ENCODE results near the gene BAIAP2.

BAIAP2 gene

DNA sequence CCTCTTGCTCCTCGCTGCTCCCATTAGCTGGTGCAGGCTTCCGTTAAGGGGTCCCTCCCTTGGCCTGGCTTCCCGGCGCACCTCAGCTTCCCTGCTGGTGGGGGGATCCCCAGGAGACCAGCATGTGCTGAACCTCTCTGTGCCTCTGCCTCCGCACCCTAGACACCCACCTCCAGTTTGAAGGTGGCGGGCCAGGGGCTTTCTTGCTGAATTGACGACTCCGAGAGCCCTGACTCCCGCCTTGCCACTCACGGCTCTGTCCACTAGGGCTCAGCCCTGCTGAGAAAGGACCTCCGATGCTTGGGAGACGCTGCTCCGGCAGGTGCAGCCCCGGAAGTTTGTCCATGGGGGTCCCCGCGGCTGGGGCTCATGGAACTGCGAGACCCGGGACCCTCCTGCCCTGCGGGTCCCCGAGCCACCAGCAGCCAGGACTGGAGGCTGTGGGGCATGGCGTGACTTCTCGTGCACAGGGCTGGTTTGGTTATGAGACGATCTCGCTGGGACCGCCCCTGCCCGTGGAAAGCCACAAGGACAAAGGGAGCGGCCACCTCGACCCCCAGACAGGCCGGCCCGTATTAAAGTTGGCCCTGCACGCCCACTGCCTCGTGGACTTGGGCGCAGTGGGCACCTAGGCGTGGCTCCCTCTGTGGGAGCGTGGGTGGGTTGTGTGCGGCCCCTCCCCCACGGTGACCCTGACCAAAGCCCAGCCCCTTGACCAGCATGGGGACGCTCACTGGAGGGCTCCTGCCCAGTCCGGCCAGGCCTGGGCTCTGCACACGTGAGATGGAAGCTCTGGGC, 35.2 kb upstream of the BAIAP2 start:
- Histone ChIP-seq H3K27ac (no peak overlapping the region), H3K4me2 (no peak overlapping the region), H3K36me3 (peaks cover 53 to 61% (median 57%) of the 10 kb centered on the region in 11 experiments), H3K4me1 (peaks cover 0 to 6% (median 3%) of the 10 kb centered on the region in 10 experiments; a peak in 6 of 20 replicates), H3K9ac (no peak overlapping the region), H3K4me3 (no peak overlapping the region), H3K27me3 (peaks cover 43 to 49% (median 46%) of the 10 kb centered on the region in 11 experiments), H3K9me3 (replicated peaks in 1 of 11) (no peaks in the 10 kb centered on the region), H4K20me1 (peaks cover 3 to 92% (median 60%) of the 10 kb centered on the region in 11 experiments; a peak in 18 of 22 replicates)
- no peak for TF ChIP-seq Cebpa-rat (IDR thresholded peaks at IDR 0.05)

DNA sequence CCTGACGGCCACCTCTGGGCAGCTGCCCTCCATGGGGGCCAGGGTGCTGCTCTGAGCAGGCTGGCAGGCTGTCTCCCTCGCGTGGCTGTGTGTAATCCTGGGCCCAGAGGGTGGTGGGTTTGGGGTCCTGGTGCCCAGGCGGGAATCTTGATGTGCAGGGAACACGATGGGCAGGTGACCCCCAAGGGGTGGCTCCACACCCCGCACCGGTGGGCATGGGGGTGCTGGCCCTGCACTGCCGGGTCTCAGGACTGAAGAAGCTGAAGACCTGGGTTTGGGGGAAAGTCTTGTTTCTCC, 34.7 kb upstream of the BAIAP2 start:
- no peaks in the 10 kb centered on the region for H3K9me3 ChIP-seq (replicated peaks in 1 of 11)
- no peak for TF ChIP-seq Cebpa-rat (IDR thresholded peaks at IDR 0.05)
- no peak overlapping the region for H3K27ac ChIP-seq
- peaks cover 3 to 89% (median 58%) of the 10 kb centered on the region in 11 experiments; a peak in 18 of 22 replicates for H4K20me1 ChIP-seq
- H3K36me3 ChIP-seq = peaks cover 49 to 57% (median 52%) of the 10 kb centered on the region in 11 experiments
- H3K9ac ChIP-seq = no peak overlapping the region
- H3K4me1 ChIP-seq = peaks cover 0 to 6% (median 3%) of the 10 kb centered on the region in 10 experiments; a peak in 6 of 20 replicates
- H3K4me2 ChIP-seq = no peak overlapping the region
- peaks cover 49 to 54% (median 52%) of the 10 kb centered on the region in 11 experiments for H3K27me3 ChIP-seq
- no peak overlapping the region for H3K4me3 ChIP-seq

DNA sequence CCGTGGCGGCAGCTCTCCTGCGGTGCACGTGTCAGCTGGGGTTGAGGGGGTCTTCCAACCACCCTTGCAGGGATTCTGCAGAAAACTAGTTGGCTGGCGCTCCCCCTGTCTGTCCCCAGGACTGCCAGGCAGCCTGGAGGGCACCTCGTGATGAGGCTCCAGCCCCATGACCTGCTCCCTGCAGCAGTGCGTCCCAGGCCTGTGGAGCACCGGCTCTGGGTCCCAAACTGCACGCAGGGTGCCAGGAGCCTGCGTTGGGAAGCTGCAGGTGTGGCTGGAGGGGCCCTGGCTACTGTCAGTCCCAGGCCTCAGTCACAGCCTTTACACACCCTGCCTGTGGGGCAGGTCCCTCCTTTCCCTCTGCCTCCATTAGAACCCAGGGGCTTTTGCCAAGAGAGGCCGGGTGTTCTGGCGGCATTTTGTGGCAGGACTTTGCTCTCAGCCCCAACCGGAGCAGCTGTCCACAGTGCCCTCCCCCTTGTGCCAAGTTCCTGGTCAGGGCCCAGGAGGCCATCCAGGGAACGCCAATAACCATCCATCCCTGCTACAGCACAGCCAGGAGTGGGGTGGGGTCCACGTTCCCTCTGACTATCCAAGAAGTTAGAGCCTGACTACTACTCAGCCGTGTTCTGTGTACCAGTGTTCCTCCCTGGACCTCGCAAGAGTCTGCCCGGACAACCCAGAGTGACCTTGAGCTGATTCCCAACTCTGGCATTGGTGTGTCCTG, 34.2 kb upstream of the BAIAP2 start:
- no peak overlapping the region for H3K27ac ChIP-seq
- peaks cover 3 to 86% (median 57%) of the 10 kb centered on the region in 11 experiments; a peak in 18 of 22 replicates for H4K20me1 ChIP-seq
- peaks cover 44 to 52% (median 47%) of the 10 kb centered on the region in 11 experiments for H3K36me3 ChIP-seq
- no peak overlapping the region for H3K9ac ChIP-seq
- no peak for TF ChIP-seq Cebpa-rat (IDR thresholded peaks at IDR 0.05)
- peaks cover 0 to 6% (median 3%) of the 10 kb centered on the region in 10 experiments; a peak in 6 of 20 replicates for H3K4me1 ChIP-seq
- peaks cover 54 to 60% (median 57%) of the 10 kb centered on the region in 11 experiments for H3K27me3 ChIP-seq
- no peaks in the 10 kb centered on the region for H3K9me3 ChIP-seq (replicated peaks in 1 of 11)
- no peak overlapping the region for H3K4me2 ChIP-seq
- H3K4me3 ChIP-seq = no peak overlapping the region

DNA sequence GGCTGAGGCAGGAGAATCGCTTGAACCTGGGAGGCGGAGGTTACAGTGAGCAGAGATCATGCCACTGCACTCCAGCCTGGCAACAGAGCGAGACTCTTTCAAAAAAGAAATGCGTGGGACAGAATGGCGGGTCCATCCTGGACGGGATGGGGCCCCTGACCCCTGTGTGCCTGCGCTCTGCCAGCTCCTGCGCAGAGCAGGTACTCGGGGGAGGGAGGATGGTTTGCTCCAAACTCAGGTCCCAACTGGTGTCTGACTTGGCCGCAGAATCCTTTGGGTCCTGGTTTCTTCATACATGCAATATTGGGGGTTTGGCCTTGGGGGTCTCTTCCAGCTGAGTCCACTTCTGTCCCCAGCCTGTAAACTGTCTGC, 33.0 kb upstream of the BAIAP2 start:
- Histone ChIP-seq H3K4me1 (peaks cover 0 to 6% (median 3%) of the 10 kb centered on the region in 10 experiments; a peak in 6 of 20 replicates), H4K20me1 (peaks cover 3 to 90% (median 57%) of the 10 kb centered on the region in 11 experiments; a peak in 18 of 22 replicates), H3K36me3 (peaks cover 31 to 40% (median 35%) of the 10 kb centered on the region in 11 experiments), H3K27me3 (peaks cover 66 to 71% (median 69%) of the 10 kb centered on the region in 11 experiments), H3K4me2 (no peak overlapping the region), H3K9ac (no peak overlapping the region), H3K4me3 (no peak overlapping the region), H3K9me3 (replicated peaks in 1 of 11) (no peaks in the 10 kb centered on the region), H3K27ac (no peak overlapping the region)
- TF ChIP-seq Cebpa-rat (IDR thresholded peaks at IDR 0.05) = no peak

DNA sequence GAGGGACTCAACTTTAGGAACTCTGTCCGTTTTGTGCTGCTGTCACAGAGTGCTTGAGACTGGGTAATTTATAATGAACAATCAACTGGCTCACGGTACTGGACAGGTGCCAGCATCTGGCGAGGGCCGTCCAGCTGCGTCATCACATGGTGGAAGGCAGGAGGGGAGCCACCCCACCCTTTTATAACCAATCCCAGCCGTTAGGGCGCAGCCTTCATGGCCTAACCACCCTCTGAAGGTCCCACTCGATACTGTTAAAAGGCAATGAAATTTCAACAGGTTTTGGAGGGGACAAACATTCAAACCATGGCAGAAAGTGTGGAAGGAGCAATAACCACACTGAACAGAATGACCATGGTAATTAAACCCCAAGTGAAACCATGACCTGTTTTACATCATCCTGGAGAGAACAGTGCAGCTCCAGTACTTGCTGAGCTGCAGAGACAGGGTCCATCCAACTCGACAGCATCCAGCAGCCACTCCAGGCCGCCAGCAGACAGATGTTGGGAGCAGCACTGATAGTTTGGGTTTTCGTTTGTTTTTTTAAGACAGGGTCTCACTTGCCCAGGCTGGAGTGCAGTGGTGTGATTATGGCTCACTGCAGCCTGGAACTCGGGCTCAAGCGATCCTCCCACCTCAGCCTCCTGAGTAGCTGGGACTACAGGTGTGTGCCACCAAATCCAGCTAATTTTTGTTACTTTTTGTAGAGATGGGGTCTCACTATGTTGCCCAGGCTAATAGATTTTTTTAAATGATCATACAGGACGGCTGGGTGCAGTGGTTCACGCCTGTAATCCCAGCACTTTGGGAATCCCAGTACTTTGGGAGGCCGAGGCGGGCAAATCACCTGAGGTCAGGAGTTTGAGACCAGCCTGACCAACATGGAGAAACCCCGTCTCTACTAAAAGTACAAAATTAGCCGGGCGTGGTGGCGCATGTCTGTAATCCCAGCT, 32.3 kb upstream of the BAIAP2 start:
- no peak overlapping the region for H3K4me2 ChIP-seq
- H3K27me3 ChIP-seq = peaks cover 67 to 77% (median 74%) of the 10 kb centered on the region in 11 experiments

DNA sequence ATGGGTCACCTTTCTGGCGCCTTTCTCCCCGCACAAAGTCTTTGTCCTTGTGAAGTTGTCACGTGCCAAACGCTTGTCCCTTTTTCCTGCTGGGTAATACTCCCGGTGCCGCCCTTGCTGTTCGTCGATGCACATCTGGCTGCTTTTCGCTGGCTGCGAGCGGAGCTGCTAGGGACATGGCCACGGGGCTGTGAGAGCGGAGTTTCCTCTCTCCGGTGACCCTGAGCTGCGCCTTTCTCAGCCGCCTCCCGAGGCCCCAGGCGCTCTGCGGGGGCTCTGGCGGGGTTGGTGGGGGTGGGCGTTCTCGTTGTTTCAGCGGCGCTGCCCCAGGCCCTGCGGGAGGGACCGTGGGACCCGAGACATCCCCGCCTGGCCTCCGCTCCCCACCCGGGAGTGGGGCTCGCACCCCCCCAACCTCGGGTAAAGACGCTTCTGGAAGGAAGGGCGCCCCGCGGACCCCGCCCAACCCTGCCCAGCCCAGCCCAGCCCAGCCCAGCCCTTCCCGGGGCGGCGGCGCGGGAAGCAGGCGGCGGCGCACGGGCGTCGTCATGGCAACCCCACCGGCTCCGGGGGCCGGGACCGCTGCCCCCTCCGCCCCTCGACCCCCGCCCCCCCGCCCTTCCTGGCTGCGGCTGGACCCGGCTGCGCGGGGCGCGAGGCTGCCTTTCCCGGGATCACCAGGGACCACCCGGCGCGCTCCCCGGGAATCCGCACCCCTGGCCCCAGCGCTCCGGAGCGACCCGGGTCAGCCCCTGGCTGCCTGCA, 31.1 kb upstream of the BAIAP2 start:
- peaks cover 67 to 86% (median 78%) of the 10 kb centered on the region in 11 experiments for H3K27me3 ChIP-seq
- no peak overlapping the region for H3K9ac ChIP-seq
- H3K36me3 ChIP-seq = peaks cover 14 to 21% (median 16%) of the 10 kb centered on the region in 11 experiments
- H3K4me2 ChIP-seq = peak overlapping the region in 7 of 11 experiments; percentile 28 to 61 (median 52); a peak in 8 of 22 replicates
- peaks cover 0 to 7% (median 5%) of the 10 kb centered on the region in 10 experiments; a peak in 13 of 20 replicates for H3K4me1 ChIP-seq
- H3K9me3 ChIP-seq (replicated peaks in 1 of 11) = no peaks in the 10 kb centered on the region
- H3K27ac ChIP-seq = no peak overlapping the region
- peaks cover 3 to 74% (median 52%) of the 10 kb centered on the region in 11 experiments; a peak in 18 of 22 replicates for H4K20me1 ChIP-seq
- H3K4me3 ChIP-seq = peak overlapping the region in 2 of 10 experiments; percentile 24 to 42; a peak in 2 of 20 replicates
- TF ChIP-seq Cebpa-rat (IDR thresholded peaks at IDR 0.05) = no peak

More for the DNA sequence above, 32.3 kb upstream of the BAIAP2 start:
- Histone ChIP-seq H3K9me3 (replicated peaks in 1 of 11) (no peaks in the 10 kb centered on the region), H3K36me3 (peaks cover 25 to 33% (median 28%) of the 10 kb centered on the region in 11 experiments), H3K27ac (no peak overlapping the region), H4K20me1 (peaks cover 3 to 86% (median 58%) of the 10 kb centered on the region in 11 experiments; a peak in 18 of 22 replicates), H3K9ac (no peak overlapping the region), H3K4me1 (peaks cover 0 to 6% (median 3%) of the 10 kb centered on the region in 10 experiments; a peak in 6 of 20 replicates), H3K4me3 (no peak overlapping the region)
- TF ChIP-seq Cebpa-rat (IDR thresholded peaks at IDR 0.05) = no peak

DNA sequence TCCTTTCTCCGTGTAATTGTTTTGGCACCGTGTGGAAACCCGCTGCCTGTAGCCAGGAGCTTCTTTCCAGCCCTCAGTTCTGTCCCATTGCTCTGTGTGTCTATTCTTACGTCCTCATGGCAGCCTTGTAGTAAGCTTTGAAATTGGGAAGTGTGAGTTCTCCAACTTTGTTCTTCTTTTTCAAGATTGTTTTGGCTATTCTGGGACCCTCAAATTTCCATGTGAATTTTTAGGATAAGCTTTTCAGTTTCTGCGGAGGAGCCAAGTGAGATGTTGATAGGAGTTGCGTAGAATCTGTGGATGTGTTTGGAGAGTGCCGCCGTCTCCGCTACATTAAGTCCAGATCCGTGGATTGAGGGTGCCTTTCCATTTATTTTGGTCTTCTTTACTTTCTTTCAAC, 28.1 kb upstream of the BAIAP2 start:
- peak overlapping the region in 1 of 11 experiments; percentile 14; a peak in 1 of 22 replicates for H3K4me2 ChIP-seq
- H3K4me3 ChIP-seq = no peak overlapping the region
- peaks cover 15 to 22% (median 18%) of the 10 kb centered on the region in 11 experiments for H3K9me3 ChIP-seq (replicated peaks in 1 of 11)
- H3K9ac ChIP-seq = no peak overlapping the region
- TF ChIP-seq Cebpa-rat (IDR thresholded peaks at IDR 0.05) = no peak
- H3K4me1 ChIP-seq = peaks cover 0 to 14% (median 12%) of the 10 kb centered on the region in 10 experiments; a peak in 16 of 20 replicates
- peaks cover 46 to 67% (median 60%) of the 10 kb centered on the region in 11 experiments for H3K27me3 ChIP-seq
- peaks cover 0 to 4% (median 0%) of the 10 kb centered on the region in 11 experiments; a peak in 1 of 22 replicates for H3K36me3 ChIP-seq
- no peak overlapping the region for H3K27ac ChIP-seq
- peaks cover 0 to 44% (median 23%) of the 10 kb centered on the region in 11 experiments; a peak in 14 of 22 replicates for H4K20me1 ChIP-seq
